Renal pelvis (tissue), 3 donors: ENCODE measurements around the gene QSOX2. TPM values are rescaled to one million over a fixed set of nuclear protein-coding genes. Genes with fewer than 3 reads are reported as not detected.

Experiments used
- polyA plus RNA-seq, 3 donors: library from polyadenylated mRNA; unstranded; fragments of 120-200 nt; gene quantifications; one replicate each; pipeline ENCODE4 v1.2.1, GENCODE V29; 2013; ENCODE audit not compliant: insufficient read length in 3 of 3

The QSOX2 gene
- polyA plus RNA-seq, 3 donors: 17.4 to 19.2 (median 18.8) TPM

Other genes with a start within 250 kb of the QSOX2 start
- 1 to 10 TPM; 8.7 to 9.3 (median 9.1) TPM for gene NACC2, start 150.5 kb downstream of the QSOX2 start, polyA plus RNA-seq
- 10 to 100 TPM; 19.9 to 24.5 (median 23.2) TPM for gene TMEM250, start 126.9 kb downstream of the QSOX2 start, polyA plus RNA-seq
- gene LHX3, start 40.7 kb downstream of the QSOX2 start, polyA plus RNA-seq: not detected
- 1 to 10 TPM; 2.7 to 4.6 (median 3.6) TPM for gene CCDC187, start 58.3 kb upstream of the QSOX2 start, polyA plus RNA-seq
- gene GPSM1, start 81.7 kb upstream of the QSOX2 start, polyA plus RNA-seq: 10 to 100 TPM; 41.2 to 59.6 (median 46.7) TPM
- 10 to 100 TPM in 2 of 3 donors, 1 to 10 TPM in 1; 5.9 to 21.2 (median 17.2) TPM for gene DNLZ, start 117.9 kb upstream of the QSOX2 start, polyA plus RNA-seq
- 1 to 10 TPM; 1.9 to 2.8 (median 2.1) TPM for gene CARD9, start 127.9 kb upstream of the QSOX2 start, polyA plus RNA-seq
- 10 to 100 TPM; 12.4 to 15.1 (median 13.7) TPM for gene SNAPC4, start 154.4 kb upstream of the QSOX2 start, polyA plus RNA-seq
- gene ENTR1, start 164.8 kb upstream of the QSOX2 start, polyA plus RNA-seq: 10 to 100 TPM; 45.2 to 55.1 (median 54.5) TPM
- gene PMPCA, start 164.8 kb upstream of the QSOX2 start, polyA plus RNA-seq: 10 to 100 TPM; 57.9 to 76.6 (median 60.2) TPM
- gene INPP5E, start 194.0 kb upstream of the QSOX2 start, polyA plus RNA-seq: 10 to 100 TPM; 15.6 to 18.5 (median 17.7) TPM
- gene SEC16A, start 237.2 kb upstream of the QSOX2 start, polyA plus RNA-seq: 10 to 100 TPM; 64.6 to 70.4 (median 68.1) TPM